IMR-90 (cell line): ENCODE results near the gene ODF2.

ENCODE experiments used
- CTCF ChIP-seq: conservative IDR thresholded peaks from 2 replicates; pipeline ENCODE4 v1.5.1; 2012; ENCODE audit warnings: mild to moderate bottlenecking, low read depth, low read length, improper control_type of control experiment
- ELK1 ChIP-seq: fragments of 150-350 bp; IDR thresholded peaks from 2 replicates; pipeline ENCODE4 v1.6.1; 2016; ENCODE audit warnings: low read depth, mild to moderate bottlenecking, low read length, moderate library complexity, borderline replicate concordance
- RFX5 ChIP-seq: IDR thresholded peaks from 2 replicates; pipeline ENCODE4 v1.8.0; 2012; ENCODE audit warnings: low read depth, mild to moderate bottlenecking, low read length, moderate library complexity

GRCh38 chr9:128434340-128434739, 21.5 kb upstream of the ODF2 start:
- TF ChIP-seq RFX5 (no peak), ELK1 (no peak), CTCF (no peak)
